ENCODE measurements around the gene KRT79. TPM values are rescaled to one million over a fixed set of nuclear protein-coding genes. Genes with fewer than 3 reads are reported as not detected.
"Not testable (repeated sequence)": the region's sequence is repeated elsewhere in the genome, so short reads cannot be mapped to it uniquely, and the experiment has no call there.

KRT79 gene
- total RNA-seq, 1 experiment from 2014 or later: not detected

DNA sequence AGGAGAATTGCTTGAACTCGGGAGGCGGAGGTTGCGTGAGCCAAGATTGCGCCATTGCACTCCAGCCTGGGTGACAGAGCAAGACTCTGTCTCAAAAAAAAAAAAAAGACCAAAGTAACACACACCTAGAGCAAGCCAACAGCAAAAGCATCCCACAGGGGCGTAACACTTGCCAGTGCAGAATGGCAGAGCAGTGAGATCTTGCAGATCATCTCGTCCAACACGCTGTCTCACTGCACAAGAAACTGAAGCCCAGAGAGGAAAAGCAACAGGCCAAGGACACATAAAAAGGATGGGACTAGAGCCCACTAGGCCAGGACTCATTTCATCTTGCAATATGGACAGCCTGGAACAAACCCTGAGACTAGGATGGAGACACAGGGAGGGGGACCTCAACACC lies 27.4 kb upstream of the KRT79 start:
- DNase-seq (ENCODE audit: low spot score): no peak

DNA sequence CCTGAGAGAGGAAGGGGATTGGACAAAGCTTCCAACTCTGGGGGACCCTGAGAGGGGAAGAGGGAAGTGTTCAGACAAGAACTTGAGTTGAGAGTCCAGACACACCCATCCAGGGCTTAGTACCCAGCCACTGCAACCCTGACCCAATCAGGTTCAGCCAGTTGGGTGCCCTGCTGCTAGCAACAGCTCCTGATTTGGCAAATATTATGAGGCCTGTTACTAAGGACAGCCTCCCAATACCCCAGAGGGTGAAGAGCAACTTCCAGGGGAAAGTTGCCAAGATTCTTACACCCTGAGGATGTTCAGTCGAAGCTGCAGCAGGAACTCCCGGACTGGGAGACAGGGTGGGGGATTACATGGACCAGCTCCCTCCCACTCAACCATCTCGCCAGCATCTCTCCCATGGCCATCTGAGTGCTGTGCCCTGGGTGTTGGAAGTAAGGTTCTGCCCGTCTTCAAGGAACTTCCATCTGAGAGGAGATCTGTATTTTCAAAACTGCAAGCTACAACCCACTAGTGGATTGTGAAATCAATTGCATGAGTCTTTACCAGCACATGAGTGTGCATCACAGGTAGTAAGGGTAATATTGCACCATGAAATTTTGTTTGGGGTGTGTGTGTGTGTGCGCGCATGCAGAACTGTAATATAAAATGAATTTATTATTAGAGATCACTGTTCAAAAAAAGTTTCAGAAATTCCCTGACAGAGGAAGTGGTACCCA lies 26.2 kb upstream of the KRT79 start:
- peak; percentile 59 for DNase-seq (ENCODE audit: low spot score)

- DNase-seq (ENCODE audit: low spot score): no peak
Observed at GRCh38 chr12:52857500-52857899, 23.4 kb upstream of the KRT79 start.

- no peak for DNase-seq (ENCODE audit: low spot score)
Observed at GRCh38 chr12:52856787-52857186, 22.7 kb upstream of the KRT79 start.

- DNase-seq (ENCODE audit: low spot score): not testable (repeated sequence)
Observed at GRCh38 chr12:52856077-52856476, 22.0 kb upstream of the KRT79 start.

GRCh38 chr12:52851787-52852186 lies 17.7 kb upstream of the KRT79 start:
- DNase-seq (ENCODE audit: low spot score): no peak

DNA sequence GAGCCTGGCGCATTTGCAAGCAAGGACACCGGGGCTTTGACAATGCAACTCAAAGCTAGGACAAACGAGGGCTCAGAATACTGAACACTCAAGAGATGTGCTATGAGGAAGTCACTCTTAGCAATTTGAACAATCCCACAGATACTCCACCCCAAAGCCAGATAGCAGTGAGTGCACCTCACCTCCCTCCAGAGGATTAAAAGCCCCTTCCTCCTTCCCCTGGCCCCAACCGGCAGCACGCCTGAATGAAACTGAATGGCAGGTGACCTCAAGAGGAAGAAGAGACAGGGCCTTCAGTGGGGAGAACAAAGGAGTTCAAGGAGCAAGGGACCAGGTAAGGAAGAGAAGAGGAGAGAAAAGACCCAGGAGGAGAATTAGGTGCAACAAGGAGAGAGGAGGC lies 16.6 kb upstream of the KRT79 start:
- no peak for DNase-seq (ENCODE audit: low spot score)

DNA sequence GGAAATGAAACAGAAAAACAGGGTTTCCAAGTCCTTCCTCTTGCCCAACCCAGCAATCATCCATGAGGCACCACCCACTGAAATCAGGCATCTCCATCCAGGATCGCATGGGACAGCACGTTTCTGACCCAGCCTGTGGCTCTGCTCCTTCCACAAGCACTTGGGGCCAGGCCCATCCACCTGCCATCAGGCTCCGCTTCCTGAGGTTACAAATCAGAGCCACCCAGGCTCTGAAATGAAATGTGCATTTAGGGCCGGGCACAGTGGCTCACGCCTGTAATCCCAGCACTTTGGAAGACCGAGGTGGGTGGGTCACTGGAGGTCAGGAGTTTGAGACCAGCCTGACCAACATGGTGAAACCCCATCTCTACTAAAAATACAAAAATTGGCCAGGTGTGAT lies 15.4 kb upstream of the KRT79 start:
- no peak for DNase-seq (ENCODE audit: low spot score)

DNA sequence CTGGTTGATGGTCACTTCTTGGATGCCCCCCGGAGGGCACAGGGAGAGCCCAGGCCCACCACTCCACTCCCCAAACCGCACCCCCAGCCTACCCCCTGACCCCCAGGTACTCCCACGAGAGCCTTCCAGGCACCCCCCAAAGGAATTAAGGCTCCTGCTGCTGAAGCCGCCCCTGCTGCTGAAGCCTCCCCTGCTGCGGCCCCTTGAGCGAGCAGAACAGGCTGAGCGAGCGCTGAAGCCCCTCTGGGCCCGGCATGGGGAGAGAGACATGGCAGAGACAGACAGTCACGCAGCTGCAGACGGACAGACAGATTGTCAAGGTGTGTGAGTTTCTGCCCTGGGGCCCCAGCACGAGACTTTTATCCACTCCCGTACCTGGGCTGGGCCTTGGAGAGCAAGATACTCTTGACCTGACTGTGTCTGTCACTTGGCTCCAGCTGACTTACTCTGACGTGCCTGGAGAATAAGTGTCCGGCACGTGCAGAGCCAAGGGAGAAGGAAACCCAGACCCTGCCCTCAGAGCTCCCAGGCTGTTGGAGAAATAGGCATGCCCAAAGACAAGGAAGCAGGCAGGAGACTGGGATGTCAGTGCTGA lies 14.6 kb upstream of the KRT79 start, which contains the start of gene KRT78:
Gene KRT78 (minus strand): TSS at position 334 of the 595 bp plus-strand sequence. CDS start 64 bp downstream, at position 270.
- DNase-seq (ENCODE audit: low spot score): no peak

DNA sequence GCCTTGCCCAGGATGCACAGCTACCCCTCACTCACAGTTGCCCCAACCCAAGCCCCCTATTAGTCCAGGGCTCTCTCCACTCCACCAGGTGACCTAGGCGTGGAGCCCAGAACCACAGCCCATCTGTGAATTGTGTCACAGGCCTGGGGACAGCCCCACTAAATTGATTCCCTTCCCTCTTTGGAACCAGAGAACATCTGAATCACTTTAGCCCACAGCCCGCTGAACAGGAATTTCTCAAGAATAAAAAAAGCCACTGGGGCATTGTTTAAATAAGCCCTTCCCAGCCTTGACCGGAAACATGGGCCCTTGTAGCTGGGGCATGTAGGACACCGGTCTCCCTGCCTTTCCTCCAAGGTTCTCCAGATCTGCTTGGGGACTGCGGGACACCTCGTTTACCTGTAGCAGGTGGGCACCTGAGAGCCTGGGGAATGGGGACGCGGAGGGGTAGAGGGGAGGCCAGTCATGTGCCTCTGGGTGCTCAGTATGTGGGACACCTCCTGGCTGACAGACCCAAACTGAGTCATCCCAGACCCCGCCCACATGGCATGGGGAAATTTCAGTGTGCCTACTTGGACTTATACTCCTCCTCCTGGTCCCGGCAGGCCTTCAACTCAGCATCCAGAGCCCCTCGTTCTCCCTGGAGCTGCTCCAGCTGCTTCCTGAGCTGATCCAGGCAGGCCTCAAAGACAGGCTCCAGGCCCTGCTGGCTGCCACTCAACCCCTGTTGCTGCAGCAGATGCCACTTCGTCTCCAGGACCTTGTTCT lies 13.4 kb upstream of the KRT79 start:
- no peak for DNase-seq (ENCODE audit: low spot score)

DNA sequence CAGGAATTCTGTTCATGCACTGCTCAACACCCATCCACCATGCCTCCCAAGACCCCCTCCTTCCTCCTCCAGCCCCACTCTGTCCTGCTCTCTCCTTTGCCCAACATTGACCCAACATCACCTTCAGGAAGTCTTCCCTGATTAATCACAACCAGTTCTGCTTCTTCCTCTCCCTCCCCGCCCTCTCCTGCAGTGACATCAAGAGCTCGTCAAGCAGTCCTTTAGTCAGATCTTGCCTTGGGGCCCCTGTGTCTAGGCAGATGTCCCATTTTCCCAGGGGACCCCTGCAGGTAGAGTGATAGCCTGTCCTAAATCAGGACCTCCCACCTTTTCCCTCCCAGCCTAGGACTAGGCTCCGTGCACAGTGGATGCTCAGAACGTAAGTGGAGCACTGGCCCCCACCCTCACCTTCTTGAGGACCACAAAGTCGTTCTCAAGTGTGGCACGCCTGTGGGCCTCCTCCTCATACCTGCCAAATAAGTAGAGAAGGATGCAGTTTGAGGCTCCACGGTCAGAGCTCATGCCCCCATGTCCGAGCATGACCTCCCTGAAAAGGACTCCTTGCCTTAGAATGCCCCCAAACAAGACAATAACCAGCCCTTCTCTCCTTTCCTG lies 12.4 kb upstream of the KRT79 start:
- DNase-seq (ENCODE audit: low spot score): no peak

- no peak for DNase-seq (ENCODE audit: low spot score)
Observed at GRCh38 chr12:52845946-52846345, 11.8 kb upstream of the KRT79 start.

GRCh38 chr12:52844386-52844785 lies 10.3 kb upstream of the KRT79 start:
- no peak for DNase-seq (ENCODE audit: low spot score)

GRCh38 chr12:52839436-52840105 lies 5.5 kb upstream of the KRT79 start:
- no peak for DNase-seq (ENCODE audit: low spot score)

DNA sequence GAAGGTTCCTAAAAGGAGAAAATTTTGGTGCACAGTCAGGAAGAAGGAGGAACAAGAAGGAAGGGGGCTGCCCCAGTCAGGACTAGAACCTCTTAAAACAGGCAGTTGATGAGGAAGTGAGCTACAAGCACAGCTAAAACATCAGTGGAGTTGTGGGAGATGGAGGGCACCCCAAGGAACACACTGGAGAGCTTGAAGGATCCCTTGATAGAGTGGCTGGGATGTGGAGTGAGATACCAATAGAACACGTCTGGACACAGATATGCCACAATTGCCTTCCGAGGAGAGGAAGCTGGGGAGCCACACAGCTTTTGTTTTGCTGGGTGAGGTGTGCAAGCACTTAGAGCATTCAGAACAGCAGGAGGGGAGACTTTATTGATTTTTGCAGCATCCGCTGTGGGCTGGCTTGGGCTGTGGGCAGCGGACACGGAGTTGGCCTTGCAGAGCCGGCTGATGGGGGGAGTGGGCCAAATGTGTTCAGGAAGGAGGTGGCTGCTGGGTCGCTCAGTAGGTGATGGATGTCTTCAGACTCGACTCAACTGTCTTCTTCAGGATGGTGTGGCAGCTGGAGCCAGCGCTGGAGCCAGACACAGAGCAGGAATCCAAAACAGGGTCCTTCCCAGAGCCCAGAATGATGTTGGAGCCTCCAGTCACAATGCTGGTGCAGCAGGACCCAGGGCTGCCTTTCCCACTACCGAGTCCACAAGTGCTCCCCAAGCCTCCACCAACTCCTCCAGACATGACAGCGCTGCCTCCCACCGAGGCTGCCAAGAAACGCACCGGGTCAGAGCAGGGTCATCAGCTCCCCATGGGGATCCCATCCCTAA lies 4.7 kb upstream of the KRT79 start:
- DNase-seq (ENCODE audit: low spot score): no peak

DNA sequence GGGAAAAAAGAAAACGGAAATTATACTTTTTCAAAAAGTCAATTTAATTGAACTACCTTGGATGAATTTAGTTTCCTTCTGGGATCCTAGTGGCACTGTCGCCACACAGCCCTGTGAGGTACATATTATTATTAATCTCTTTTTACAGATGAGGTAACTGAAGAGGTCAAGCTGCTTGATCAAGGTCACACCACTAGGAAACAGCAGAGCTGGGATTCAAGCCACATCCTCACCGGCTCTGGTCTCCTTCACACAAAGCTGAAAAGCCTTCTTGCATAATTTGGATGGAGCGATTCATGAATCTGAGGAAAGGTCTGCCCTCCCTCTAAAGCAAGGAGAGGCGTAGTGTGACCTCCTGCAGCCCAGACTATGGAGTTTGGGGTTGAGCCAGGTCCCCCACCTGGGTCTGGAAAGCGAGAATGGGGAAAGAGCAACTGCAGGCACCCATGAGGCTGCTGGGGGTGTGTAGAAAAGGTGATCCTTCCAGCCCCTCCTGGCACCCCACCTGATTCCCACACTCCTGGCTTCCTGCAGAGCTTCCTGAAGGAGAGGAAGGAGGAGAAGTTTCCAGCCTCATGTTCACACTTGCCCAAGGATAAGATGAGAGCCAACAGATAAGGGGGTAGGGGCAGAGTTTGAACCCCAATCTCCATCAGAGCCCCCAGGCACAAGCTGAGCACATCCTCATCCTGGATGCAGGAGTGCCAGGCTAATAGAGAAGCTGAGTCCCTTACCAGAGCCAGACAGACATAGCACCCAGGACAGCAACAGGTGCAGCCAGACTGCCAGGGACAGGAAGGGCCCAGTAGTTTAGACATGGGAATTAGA lies 3.9 kb upstream of the KRT79 start:
- no peak for DNase-seq (ENCODE audit: low spot score)

GRCh38 chr12:52837413-52837741 lies 3.3 kb upstream of the KRT79 start:
- no peak for DNase-seq (ENCODE audit: low spot score)

GRCh38 chr12:52836491-52837412 lies 2.6 kb upstream of the KRT79 start:
- DNase-seq (ENCODE audit: low spot score): no peak

- no peak for DNase-seq (ENCODE audit: low spot score)
Observed at GRCh38 chr12:52836042-52836466, 1.9 kb upstream of the KRT79 start.
